GM23338 (cell line): Measurements from ENCODE around the gene TAPBPL. TPM values are rescaled to one million over a fixed set of nuclear protein-coding genes. Genes with fewer than 3 reads are reported as not detected.

Source experiments
- ATAC-seq: fragments of 200-7000 bp; cut with Tn5 transposase; 3 replicates; pipeline ENCODE4 v1.9.1; 2020
- DNase-seq: peaks from one replicate; pipeline ENCODE4 v3.0.0-alpha.2; 2015; ENCODE audit warnings: low spot score
- H2AFZ ChIP-seq: fragments of 200-600 bp; sonication (generic); 2 replicates; pipeline ENCODE4 v1.8.0; 2016; ENCODE audit warnings: antibody characterized with exemption, mild to moderate bottlenecking, moderate library complexity
- H3F3A ChIP-seq: fragments of 200-600 bp; sonication (generic); replicated peaks from 2 replicates; pipeline ENCODE4 v1.8.0; 2017; ENCODE audit warnings: antibody characterized with exemption, mixed run types, low read depth
- H3K27ac ChIP-seq: fragments of 200-600 bp; sonication (generic); 2 replicates; pipeline ENCODE4 v1.6.1; 2016; ENCODE audit warnings: low read depth
- H3K27me3 ChIP-seq: fragments of 200-600 bp; sonication (generic); 2 replicates; pipeline ENCODE4 v1.8.0; 2016; ENCODE audit warnings: mild to moderate bottlenecking, mixed run types, moderate library complexity; ENCODE audit not compliant: insufficient read depth
- H3K36me3 ChIP-seq: fragments of 200-600 bp; sonication (generic); 2 replicates; pipeline ENCODE4 v1.8.0; 2016; ENCODE audit warnings: mild to moderate bottlenecking; ENCODE audit not compliant: insufficient read depth
- H3K4me1 ChIP-seq: fragments of 200-600 bp; sonication (generic); 2 replicates; pipeline ENCODE4 v1.8.0; 2016; ENCODE audit warnings: mild to moderate bottlenecking, moderate library complexity; ENCODE audit not compliant: insufficient read depth
- H3K4me2 ChIP-seq: fragments of 200-600 bp; sonication (generic); 2 replicates; pipeline ENCODE4 v1.7.1; 2017; ENCODE audit warnings: mixed run types
- H3K4me3 ChIP-seq: fragments of 200-600 bp; sonication (generic); 2 replicates; pipeline ENCODE4 v1.6.1; 2016; ENCODE audit warnings: mixed run types
- H3K79me2 ChIP-seq: fragments of 200-600 bp; sonication (generic); replicated peaks from 2 replicates; pipeline ENCODE4 v1.8.0; 2017; ENCODE audit warnings: mild to moderate bottlenecking; ENCODE audit not compliant: insufficient read depth
- H3K9me2 ChIP-seq: fragments of 200-600 bp; sonication (generic); 2 replicates; pipeline ENCODE4 v1.8.0; 2017; ENCODE audit not compliant: insufficient read depth
- H4K20me1 ChIP-seq: fragments of 200-600 bp; sonication (generic); replicated peaks from 2 replicates; pipeline ENCODE4 v1.8.0; 2017; ENCODE audit warnings: mild to moderate bottlenecking; ENCODE audit not compliant: insufficient read depth
- H3K27ac Mint-ChIP-seq: 2 replicates; pipeline ENCODE4 v1.8.0; 2020; ENCODE audit warnings: inconsistent platforms, mild to moderate bottlenecking, moderate library complexity, mixed read lengths
- H3K27me3 Mint-ChIP-seq: 3 replicates; pipeline ENCODE4 v1.8.0; 2022; ENCODE audit warnings: low read depth, mild to moderate bottlenecking, moderate library complexity, mixed read lengths, inconsistent platforms; ENCODE audit not compliant: insufficient read depth, poor library complexity
- H3K36me3 Mint-ChIP-seq: 3 replicates; pipeline ENCODE4 v1.8.0; 2021; ENCODE audit warnings: low read depth, mild to moderate bottlenecking, inconsistent platforms, moderate library complexity, mixed read lengths
- H3K4me1 Mint-ChIP-seq: 3 replicates; pipeline ENCODE4 v1.8.0; 2020; ENCODE audit warnings: mild to moderate bottlenecking, inconsistent platforms, mixed read lengths
- H3K4me3 Mint-ChIP-seq: 3 replicates; pipeline ENCODE4 v1.8.0; 2021; ENCODE audit warnings: moderate library complexity, mild to moderate bottlenecking, inconsistent platforms, mixed read lengths
- H3K9me3 Mint-ChIP-seq: 3 replicates; pipeline ENCODE4 v1.8.0; 2020; ENCODE audit warnings: moderate library complexity, mild to moderate bottlenecking, inconsistent platforms, mixed read lengths
- CREB1 ChIP-seq: fragments of 250-450 bp; sonication (Bioruptor Pico); IDR thresholded peaks from 2 replicates; pipeline ENCODE4 v1.5.0; 2020; ENCODE audit warnings: low read depth, mild to moderate bottlenecking, moderate library complexity
- CTCF ChIP-seq, 2 experiments: fragments of 200-600 bp in 1 of 2; sonication (generic) in 1 of 2; conservative IDR thresholded peaks; 2 replicates each; pipeline versions ENCODE4 v1.5.1 to v1.6.1; 2016 to 2017; ENCODE audit warnings: antibody characterized with exemption in 2 of 2, low read depth in 2 of 2, mild to moderate bottlenecking in 2 of 2, moderate library complexity in 1 of 2
- ETS1 ChIP-seq: IDR thresholded peaks from 2 replicates; pipeline ENCODE4 v1.6.1; 2016; ENCODE audit warnings: antibody characterized with exemption
- EZH2 ChIP-seq: fragments of 200-600 bp; sonication (generic); IDR thresholded peaks from one replicate; pipeline ENCODE4 v1.8.0; 2017; ENCODE audit warnings: antibody characterized with exemption, mild to moderate bottlenecking, low read depth; ENCODE audit not compliant: unreplicated experiment
- EZH2phosphoT487 ChIP-seq: fragments of 200-600 bp; sonication (generic); IDR thresholded peaks from one replicate; pipeline ENCODE4 v1.8.1; 2018; ENCODE audit warnings: antibody characterized with exemption; ENCODE audit not compliant: unreplicated experiment
- JUNB ChIP-seq: IDR thresholded peaks from one replicate; pipeline ENCODE4 v1.6.1; 2016; ENCODE audit warnings: antibody characterized with exemption; ENCODE audit not compliant: unreplicated experiment
- NANOG ChIP-seq: IDR thresholded peaks from 2 replicates; pipeline ENCODE4 v1.6.1; 2016; ENCODE audit warnings: antibody characterized with exemption, borderline replicate concordance
- POLR2AphosphoS5 ChIP-seq: IDR thresholded peaks from 2 replicates; pipeline ENCODE4 v1.6.1; 2016; ENCODE audit warnings: antibody characterized with exemption, low read depth
- STAT1 ChIP-seq: IDR thresholded peaks from one replicate; pipeline ENCODE4 v1.6.1; 2016; ENCODE audit warnings: antibody characterized with exemption; ENCODE audit not compliant: unreplicated experiment
- ZNF114 ChIP-seq: fragments of 250-450 bp; sonication (Bioruptor Pico); IDR thresholded peaks from 2 replicates; pipeline ENCODE4 v1.5.0; 2020; ENCODE audit warnings: mild to moderate bottlenecking, moderate library complexity
- ZNF331 ChIP-seq: fragments of 250-450 bp; sonication (Bioruptor Pico); IDR thresholded peaks from 2 replicates; pipeline ENCODE4 v1.5.0; 2020; ENCODE audit warnings: low read depth, mild to moderate bottlenecking, moderate library complexity
- ZNF462 ChIP-seq: fragments of 250-450 bp; sonication (Bioruptor Pico); IDR thresholded peaks from 2 replicates; pipeline ENCODE4 v1.5.0; 2020; ENCODE audit warnings: mild to moderate bottlenecking, moderate library complexity
- polyA plus RNA-seq: library from polyadenylated mRNA; unstranded; fragments of >200 nt; fragmentation: Nextera tagmentation; extraction: Ambion mirVana; gene quantifications from 2 replicates; pipeline ENCODE4 v1.2.1, GENCODE V29; 2016
- total RNA-seq: library from RNA; depleted of rRNA; stranded (reverse); fragments of >200 nt; shearing (Covaris generic); gene quantifications from 2 replicates; pipeline ENCODE4 v1.2.3, GENCODE V29; 2014

The TAPBPL gene
- total and polyA plus RNA-seq, 2 experiments from 2014 or later, result 0.59 to 0.65 TPM

GRCh38 chr12:6440391-6440790 is 11.5 kb upstream of the TAPBPL start:
- TF ChIP-seq CREB1 (CRISPR knock-in tag) (no peak), EZH2 (no peak), JUNB (no peak)
- H3K4me1 Mint-ChIP-seq, result peaks cover 17% of the 10 kb centered on the region
- no peak overlapping the region for H3K4me3 Mint-ChIP-seq

GRCh38 chr12:6442836-6443235 is 9.0 kb upstream of the TAPBPL start:
- Mint-ChIP-seq H3K27me3 (peaks cover 16% of the 10 kb centered on the region), H3K27ac (0 out of 2 replicates have a peak overlapping the region, but pooled peaks have one; percentile 72), H3K4me3 (no peak overlapping the region), H3K4me1 (peaks cover 21% of the 10 kb centered on the region), H3K36me3 (no peaks in the 10 kb centered on the region), H3K9me3 (no peaks in the 10 kb centered on the region)
- H3K4me1 ChIP-seq, result no peaks in the 10 kb centered on the region
- H3K36me3 ChIP-seq, result no peaks in the 10 kb centered on the region
- no peak overlapping the region for H3K27ac ChIP-seq
- no peaks in the 10 kb centered on the region for H3K27me3 ChIP-seq
- no peak overlapping the region for H2AFZ ChIP-seq
- H3K9me2 ChIP-seq, result no peaks in the 10 kb centered on the region
- H3K79me2 ChIP-seq, result no peaks in the 10 kb centered on the region
- H3K4me2 ChIP-seq, result no peak overlapping the region
- no peak for ATAC-seq
- no peak overlapping the region for H3K4me3 ChIP-seq
- no peak for DNase-seq
- no peaks in the 10 kb centered on the region for H4K20me1 ChIP-seq
- no peaks in the 10 kb centered on the region for H3F3A ChIP-seq
- TF ChIP-seq EZH2 (no peak), EZH2phosphoT487 (no peak), STAT1 (no peak), CTCF (conservative IDR thresholded peaks at IDR 0.05; ENCODE audit: low read depth in 2 of 2) (no peak), ZNF114 (no peak), NANOG (no peak), ZNF331 (CRISPR knock-in tag) (no peak), POLR2AphosphoS5 (no peak), ETS1 (no peak), ZNF462 (CRISPR knock-in tag) (no peak), JUNB (no peak), CREB1 (CRISPR knock-in tag) (no peak)

More at GRCh38 chr12:6440391-6440790, 11.5 kb upstream of the TAPBPL start:
- no peak overlapping the region for H2AFZ ChIP-seq
- no peak overlapping the region for H3K4me2 ChIP-seq
- Mint-ChIP-seq H3K27ac (no peak overlapping the region), H3K9me3 (no peaks in the 10 kb centered on the region), H3K27me3 (peaks cover 14% of the 10 kb centered on the region), H3K36me3 (no peaks in the 10 kb centered on the region)
- no peaks in the 10 kb centered on the region for H3K9me2 ChIP-seq
- no peak for DNase-seq
- H3K27me3 ChIP-seq, result no peaks in the 10 kb centered on the region
- no peak overlapping the region for H3K4me3 ChIP-seq
- no peaks in the 10 kb centered on the region; the same call in 1 of the 2 replicates for H3F3A ChIP-seq
- H3K79me2 ChIP-seq, result no peaks in the 10 kb centered on the region
- H3K27ac ChIP-seq, result no peak overlapping the region
- ATAC-seq, result no peak
- H3K4me1 ChIP-seq, result no peaks in the 10 kb centered on the region
- H3K36me3 ChIP-seq, result no peaks in the 10 kb centered on the region
- no peaks in the 10 kb centered on the region for H4K20me1 ChIP-seq
